Fibroblast of peridontal ligament (primary cell): ENCODE results near the gene ACTR3C.
"Not testable (repeated sequence)": the region's sequence is repeated elsewhere in the genome, so short reads cannot be mapped to it uniquely, and the experiment has no call there.

Experiments
- DNase-seq: peaks from one replicate; pipeline ENCODE4 v3.0.0-alpha.2; 2010; ENCODE audit errors: extremely low read depth

Gene ACTR3C

GRCh38 chr7:150204577-150204976, 118.8 kb downstream of the ACTR3C start:
- not testable (repeated sequence) for DNase-seq

- DNase-seq: not testable (repeated sequence)
Measured at GRCh38 chr7:150202894-150203293, 120.5 kb downstream of the ACTR3C start.
